Endometrium (tissue), 2 donors: Measurements from ENCODE around the gene RAD52.

ENCODE experiments used
- FAIRE-seq: peaks from 2 replicates; lab custom pipeline; 2012; peaks lifted over from hg19 to GRCh38; lab: Jason Lieb, UNC
- donor health status: control.
- donor health status: control.

The RAD52 gene

GRCh38 chr12:913919-914698, 35.4 kb downstream of the RAD52 start:
- FAIRE-seq, result no peak

- no peak for FAIRE-seq
Measured at GRCh38 chr12:912466-913235, 36.8 kb downstream of the RAD52 start.

GRCh38 chr12:911191-911826, 38.2 kb downstream of the RAD52 start:
- FAIRE-seq, result no peak

DNA sequence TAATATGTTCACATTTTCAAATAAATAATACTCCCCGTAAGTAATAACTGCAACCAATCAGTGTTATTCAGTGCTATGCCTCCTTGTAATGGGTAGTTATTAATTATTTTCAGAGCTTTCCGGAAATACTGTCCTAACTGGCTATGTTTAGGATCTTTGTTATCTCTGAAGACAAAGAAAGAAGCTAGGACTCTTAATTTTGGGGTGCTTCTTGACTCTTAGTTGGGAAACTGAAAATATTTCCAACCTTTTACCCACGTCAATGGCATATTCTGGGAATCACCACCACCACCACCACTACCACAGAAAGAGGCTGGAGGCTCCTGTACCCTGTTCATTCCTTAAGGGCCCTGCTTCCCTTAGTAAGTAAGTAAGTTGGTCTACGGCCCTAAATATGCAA, 39.1 kb downstream of the RAD52 start:
- no peak for FAIRE-seq

DNA sequence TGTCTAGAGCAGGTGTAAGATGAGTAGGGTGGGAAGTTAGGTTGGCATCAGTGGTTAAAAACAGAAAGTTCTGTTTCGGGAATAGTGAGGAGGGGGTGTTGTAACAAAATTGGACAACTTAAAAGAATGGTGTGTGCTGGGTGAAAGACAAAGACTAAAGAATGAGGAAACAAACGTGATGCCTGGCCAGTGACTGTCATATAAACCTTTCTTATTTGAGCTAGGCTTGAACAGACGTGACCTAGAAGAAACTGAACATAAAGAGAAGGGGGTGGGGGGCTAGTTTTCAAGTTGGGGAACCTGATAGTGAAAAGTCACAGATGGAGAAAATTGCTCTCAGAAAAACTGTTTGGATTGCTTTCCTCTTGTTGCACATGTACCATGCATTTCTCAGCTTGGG, 39.6 kb downstream of the RAD52 start:
- no peak for FAIRE-seq

GRCh38 chr12:907413-908185, 41.9 kb downstream of the RAD52 start:
- FAIRE-seq, result no peak

- FAIRE-seq, result no peak
Measured at GRCh38 chr12:906062-906585, 43.4 kb downstream of the RAD52 start.

- FAIRE-seq, result no peak
Measured at GRCh38 chr12:905261-906031, 44.0 kb downstream of the RAD52 start.

DNA sequence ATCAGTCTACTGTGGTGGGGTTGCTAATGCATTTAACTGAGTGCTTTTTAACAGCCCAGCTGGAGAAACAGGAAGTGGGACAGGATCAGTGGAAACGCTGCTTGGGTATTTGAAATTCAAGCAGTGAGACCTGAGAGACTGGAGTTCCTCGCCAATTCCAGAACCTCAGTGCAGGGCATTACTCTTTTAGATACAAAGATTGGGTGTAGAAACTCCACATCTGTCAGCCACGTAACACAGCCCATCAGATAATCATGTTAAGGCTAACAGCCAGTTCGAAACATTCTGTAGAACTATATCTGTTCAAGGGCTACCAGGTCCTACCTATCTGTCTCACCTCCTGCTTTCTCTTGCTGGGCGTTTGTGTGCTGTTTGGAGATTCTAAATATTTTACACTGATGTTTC, 45.5 kb downstream of the RAD52 start:
- FAIRE-seq, result no peak

DNA sequence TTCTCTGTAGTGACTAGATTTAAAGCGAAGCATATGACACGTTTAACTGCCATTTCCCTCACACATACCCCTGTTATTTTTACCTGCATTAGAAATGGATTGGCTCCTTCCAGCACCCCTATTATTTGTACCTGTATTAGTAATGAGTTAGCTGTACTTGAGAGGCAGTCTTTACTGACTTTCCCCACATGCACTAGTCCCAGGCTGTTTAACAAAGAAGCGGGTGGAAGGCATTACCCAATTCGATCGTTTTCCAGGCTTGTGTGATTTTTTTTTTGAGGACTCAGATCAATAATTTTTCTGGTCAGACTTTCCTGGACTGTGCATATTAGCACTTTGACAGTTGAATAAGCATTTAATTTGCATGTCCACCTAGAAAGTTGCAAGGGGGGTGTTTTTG, 46.4 kb downstream of the RAD52 start:
- FAIRE-seq, result no peak

- FAIRE-seq, result no peak
Measured at GRCh38 chr12:902581-902980, 46.9 kb downstream of the RAD52 start.

DNA sequence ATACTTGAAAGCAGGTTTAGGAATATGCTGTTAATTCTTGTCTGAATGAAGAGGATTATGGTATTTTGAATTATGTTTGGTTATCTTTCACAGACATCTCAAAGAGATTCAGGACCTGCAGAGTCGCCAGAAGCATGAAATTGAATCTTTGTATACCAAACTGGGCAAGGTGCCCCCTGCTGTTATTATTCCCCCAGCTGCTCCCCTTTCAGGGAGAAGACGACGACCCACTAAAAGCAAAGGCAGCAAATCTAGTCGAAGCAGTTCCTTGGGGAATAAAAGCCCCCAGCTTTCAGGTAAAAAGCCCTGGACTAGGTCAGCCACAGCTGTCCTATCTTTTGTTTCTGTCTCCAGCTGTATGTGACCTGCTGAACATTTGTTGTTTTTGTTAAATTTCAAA, 52.1 kb downstream of the RAD52 start:
- no peak for FAIRE-seq

DNA sequence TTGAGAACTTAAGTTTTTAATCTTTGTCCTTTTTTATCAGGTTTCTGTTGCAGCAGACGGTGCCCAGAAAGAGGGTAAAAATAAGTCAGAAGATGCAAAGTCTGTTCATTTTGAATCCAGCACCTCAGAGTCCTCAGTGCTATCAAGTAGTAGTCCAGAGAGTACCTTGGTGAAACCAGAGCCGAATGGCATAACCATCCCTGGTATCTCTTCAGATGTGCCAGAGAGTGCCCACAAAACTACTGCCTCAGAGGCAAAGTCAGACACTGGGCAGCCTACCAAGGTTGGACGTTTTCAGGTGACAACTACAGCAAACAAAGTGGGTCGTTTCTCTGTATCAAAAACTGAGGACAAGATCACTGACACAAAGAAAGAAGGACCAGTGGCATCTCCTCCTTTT, 53.5 kb downstream of the RAD52 start:
- FAIRE-seq, result no peak

- FAIRE-seq, result no peak
Measured at GRCh38 chr12:894226-894625, 55.3 kb downstream of the RAD52 start.

DNA sequence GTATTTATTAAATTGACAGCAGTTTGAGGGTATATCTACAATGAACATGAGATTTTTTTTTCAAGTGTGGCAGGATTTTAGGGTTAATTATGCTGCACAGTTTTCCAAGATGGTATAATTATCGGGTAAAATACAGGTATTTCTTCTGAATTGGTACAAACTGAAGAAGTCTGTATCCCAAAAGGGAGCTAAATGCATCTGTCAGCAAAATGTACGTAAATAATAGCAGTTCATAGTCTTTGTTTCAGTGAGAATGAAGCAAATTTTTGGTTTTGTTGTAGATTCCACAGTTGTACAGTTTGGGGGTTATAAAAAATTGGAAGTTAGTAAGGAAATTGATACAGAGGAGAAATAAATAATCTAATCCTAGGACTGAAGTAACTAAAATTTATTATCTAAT, 63.3 kb downstream of the RAD52 start:
- no peak for FAIRE-seq

DNA sequence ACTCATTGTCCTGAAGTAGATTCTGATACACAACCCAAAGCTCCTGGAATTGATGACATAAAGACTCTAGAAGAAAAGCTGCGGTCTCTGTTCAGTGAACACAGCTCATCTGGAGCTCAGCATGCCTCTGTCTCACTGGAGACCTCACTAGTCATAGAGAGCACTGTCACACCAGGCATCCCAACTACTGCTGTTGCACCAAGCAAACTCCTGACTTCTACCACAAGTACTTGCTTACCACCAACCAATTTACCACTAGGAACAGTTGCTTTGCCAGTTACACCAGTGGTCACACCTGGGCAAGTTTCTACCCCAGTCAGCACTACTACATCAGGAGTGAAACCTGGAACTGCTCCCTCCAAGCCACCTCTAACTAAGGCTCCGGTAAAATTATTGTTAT, 63.8 kb downstream of the RAD52 start:
- no peak for FAIRE-seq

GRCh38 chr12:884746-885414, 64.6 kb downstream of the RAD52 start:
- no peak for FAIRE-seq

- FAIRE-seq, result no peak
Measured at GRCh38 chr12:880656-881055, 68.8 kb downstream of the RAD52 start.

DNA sequence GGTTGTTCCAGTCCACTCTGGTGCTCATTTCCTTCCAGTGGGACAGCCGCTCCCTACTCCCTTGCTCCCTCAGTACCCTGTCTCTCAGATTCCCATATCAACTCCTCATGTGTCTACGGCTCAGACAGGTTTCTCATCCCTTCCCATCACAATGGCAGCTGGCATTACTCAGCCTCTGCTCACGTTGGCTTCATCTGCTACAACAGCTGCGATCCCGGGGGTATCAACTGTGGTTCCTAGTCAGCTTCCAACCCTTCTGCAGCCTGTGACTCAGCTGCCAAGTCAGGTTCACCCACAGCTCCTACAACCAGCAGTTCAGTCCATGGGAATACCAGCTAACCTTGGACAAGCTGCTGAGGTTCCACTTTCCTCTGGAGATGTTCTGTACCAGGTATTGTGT, 69.9 kb downstream of the RAD52 start:
- no peak for FAIRE-seq

- no peak for FAIRE-seq
Measured at GRCh38 chr12:873954-874353, 75.5 kb downstream of the RAD52 start.

DNA sequence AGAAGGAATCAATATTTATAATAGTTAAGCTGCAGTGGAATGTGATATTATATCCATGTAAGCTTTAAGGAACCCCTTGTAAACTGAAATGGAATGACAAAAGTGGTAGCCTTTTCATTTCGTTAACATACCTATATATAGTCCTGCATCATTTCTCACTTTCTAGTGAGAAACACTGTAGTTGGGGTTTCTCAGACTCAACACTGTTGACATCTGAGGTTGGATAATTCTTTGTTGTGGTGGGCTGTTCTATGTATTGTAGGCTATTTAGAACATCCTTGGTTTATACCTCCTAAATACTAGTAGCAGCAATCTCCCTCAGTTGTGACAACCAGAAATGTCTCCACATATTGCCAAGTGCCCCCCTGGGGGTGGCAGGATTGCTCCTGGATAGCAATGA, 79.1 kb downstream of the RAD52 start:
- no peak for FAIRE-seq
